Endothelial cell of umbilical vein (primary cell): ENCODE results near the gene SH3TC2. TPM values are rescaled to one million over a fixed set of nuclear protein-coding genes. Genes with fewer than 3 reads are reported as not detected.

Source experiments
- BruUV-seq: library from RNA; stranded (reverse); fragments of 400-500 nt; replicated peaks from 2 replicates; lab custom pipeline; 2021; lab: Mats Ljungman, UMichigan
- CTCF ChIA-PET: fragments of 300-600, 350-600 bp; sonication (Branson Sonifier 250); formaldehyde crosslinking; loops from one replicate; lab custom pipeline; 2021; ENCODE audit warnings: antibody characterized with exemption, inconsistent platforms; lab: Charles Lee
- POLR2A ChIA-PET: fragments of 300-600, 350-600 bp; sonication (Branson Sonifier 250); formaldehyde crosslinking; loops from one replicate; lab custom pipeline; 2021; ENCODE audit warnings: antibody characterized with exemption, inconsistent platforms; lab: Charles Lee
- DNase-seq: peaks from one replicate; pipeline ENCODE4 v3.0.0-alpha.2; 2011; ENCODE audit warnings: low read depth, low spot score
- FAIRE-seq: peaks from 2 replicates; lab custom pipeline; 2011; peaks lifted over from hg19 to GRCh38; lab: Jason Lieb, UNC
- H2AFZ ChIP-seq: 2 replicates; pipeline ENCODE4 v1.6.0; 2012; ENCODE audit warnings: low read depth, low read length, control low read depth, inconsistent platforms
- H3K27ac ChIP-seq: 2 replicates; pipeline ENCODE4 v1.5.1; 2011; ENCODE audit warnings: low read depth, mild to moderate bottlenecking, control low read depth, low read length, moderate library complexity; ENCODE audit not compliant: insufficient read depth
- H3K27me3 ChIP-seq, 2 experiments: 2 replicates each; pipeline versions ENCODE4 v1.6.0 to v1.6.1; 2011; ENCODE audit warnings: low read length in 2 of 2, mixed read lengths in 1 of 2; ENCODE audit not compliant: control insufficient read depth in 2 of 2, insufficient read depth in 2 of 2
- H3K36me3 ChIP-seq, 2 experiments: 2 replicates in 1 of 2; 3 replicates in 1 of 2; pipeline ENCODE4 v1.5.1; 2011; ENCODE audit warnings: low read length in 2 of 2, mild to moderate bottlenecking in 1 of 2, moderate library complexity in 1 of 2; ENCODE audit not compliant: control insufficient read depth in 2 of 2, insufficient read depth in 2 of 2; ENCODE audit errors: extremely low read depth in 1 of 2
- H3K4me1 ChIP-seq: 3 replicates; pipeline ENCODE4 v1.5.1; 2011; ENCODE audit warnings: mild to moderate bottlenecking, low read length; ENCODE audit not compliant: control insufficient read depth, insufficient read depth; ENCODE audit errors: extremely low read depth
- H3K4me2 ChIP-seq: 2 replicates; pipeline ENCODE4 v1.6.1; 2011; ENCODE audit warnings: low read length, control low read depth, mixed read lengths; ENCODE audit not compliant: insufficient read depth
- H3K4me3 ChIP-seq, 3 experiments: fragments of 200-600 bp in 1 of 3; sonication (generic), shearing (Covaris generic) in 1 of 3; replicated peaks in 1 of 3; 2 replicates each; pipeline ENCODE4 v1.5.1; 2011 to 2016; ENCODE audit warnings: control low read depth in 3 of 3, low read length in 3 of 3, mild to moderate bottlenecking in 2 of 3, inconsistent platforms in 1 of 3, low read depth in 1 of 3, moderate library complexity in 1 of 3; ENCODE audit not compliant: insufficient read depth in 1 of 3
- H3K79me2 ChIP-seq: 2 replicates; pipeline ENCODE4 v1.6.0; 2012; ENCODE audit warnings: low read length, inconsistent platforms; ENCODE audit not compliant: control insufficient read depth, insufficient read depth
- H3K9ac ChIP-seq: replicated peaks from 2 replicates; pipeline ENCODE3; 2011; ENCODE audit warnings: low read length, control low read depth; ENCODE audit not compliant: insufficient read depth; ENCODE audit errors: extremely low read depth
- H3K9me1 ChIP-seq: replicated peaks from 3 replicates; pipeline ENCODE4 v1.6.0; 2011; ENCODE audit warnings: mild to moderate bottlenecking, low read length; ENCODE audit not compliant: control insufficient read depth, insufficient read depth; ENCODE audit errors: extremely low read depth
- H3K9me3 ChIP-seq: replicated peaks from 2 replicates; pipeline ENCODE4 v1.5.1; 2012; ENCODE audit warnings: low read length, inconsistent platforms; ENCODE audit not compliant: control insufficient read depth, insufficient read depth
- H4K20me1 ChIP-seq: replicated peaks from 2 replicates; pipeline ENCODE3; 2011; ENCODE audit warnings: mild to moderate bottlenecking, low read length; ENCODE audit not compliant: control insufficient read depth, insufficient read depth; ENCODE audit errors: extremely low read depth
- EZH2 ChIP-seq: IDR thresholded peaks from 2 replicates; pipeline ENCODE4 v1.6.1; 2012; ENCODE audit warnings: borderline replicate concordance, low read depth, mild to moderate bottlenecking, moderate library complexity, low read length, inconsistent platforms; ENCODE audit not compliant: severe bottlenecking
- FOS ChIP-seq: IDR thresholded peaks from 2 replicates; pipeline ENCODE4 v1.6.1; 2011; ENCODE audit warnings: mild to moderate bottlenecking, low read length, moderate library complexity, borderline replicate concordance; ENCODE audit not compliant: insufficient read depth
- GATA2 ChIP-seq: IDR thresholded peaks from 2 replicates; pipeline ENCODE4 v1.7.0; 2011; ENCODE audit warnings: low read depth, mild to moderate bottlenecking, moderate library complexity, mixed read lengths, low read length; ENCODE audit not compliant: insufficient read length, insufficient read depth
- JUN ChIP-seq: IDR thresholded peaks from 2 replicates; pipeline ENCODE4 v1.6.1; 2011; ENCODE audit warnings: borderline replicate concordance, low read depth; ENCODE audit not compliant: insufficient read length, insufficient read depth
- MYC ChIP-seq: IDR thresholded peaks from one replicate; pipeline ENCODE4 v1.6.1; 2011; ENCODE audit warnings: mild to moderate bottlenecking, low read depth, low read length
- POLR2A ChIP-seq: IDR thresholded peaks from 2 replicates; pipeline ENCODE4 v1.6.1; 2012; ENCODE audit warnings: low read depth, mild to moderate bottlenecking, control low read depth, low read length
- POLR2AphosphoS5 ChIP-seq: IDR thresholded peaks from 2 replicates; pipeline ENCODE4 v1.6.1; 2012; ENCODE audit warnings: low read depth, mild to moderate bottlenecking, control low read depth, low read length, moderate library complexity; ENCODE audit not compliant: insufficient read depth
- dilution Hi-C: fragments of 300-500 bp; cut with MboI; formaldehyde crosslinking; loops from one replicate; pipeline ENCODE4 v1.15.0; 2019; ENCODE audit warnings: low sequenced_read_pairs; ENCODE audit not compliant: extremely low pct_ligation_motif_present
- intact Hi-C: fragments of 100-400 bp; cut with micrococcal nuclease; formaldehyde crosslinking; loops from one replicate; pipeline ENCODE4 v1.10.0; 2022
- polyA plus RNA-seq, 4 experiments: library from polyadenylated mRNA; depleted of rRNA in 3 of 4; stranded (reverse) in 3 of 4; unstranded in 1 of 4; fragments of >200 nt; gene quantifications; 2 replicates each; pipeline versions ENCODE4 v1.2.1 to v1.2.3, GENCODE V29; 2011 to 2012; ENCODE audit warnings: missing spikeins in 1 of 4
- total RNA-seq: library from RNA; stranded (reverse); gene quantifications from 2 replicates; pipeline ENCODE4 v1.2.3, GENCODE V29; 2021
- TF ChIP-seq, protein P1 (sequence below): IDR thresholded peaks from 2 replicates; pipeline ENCODE4 v1.6.1; 2011; ENCODE audit not compliant: insufficient read depth, insufficient read length
- TF ChIP-seq, protein P2 (sequence below), 2 donors: IDR thresholded peaks; 1 replicate in 1 of 2; 2 replicates in 1 of 2; pipeline ENCODE4 v1.5.1; 2011; ENCODE audit warnings: low read length in 2 of 2, mild to moderate bottlenecking in 2 of 2, moderate library complexity in 2 of 2, control low read depth in 1 of 2, inconsistent platforms in 1 of 2, low read depth in 1 of 2; ENCODE audit not compliant: insufficient read depth in 1 of 2; ENCODE audit errors: extremely low read depth in 1 of 2

The SH3TC2 gene
- total and polyA plus RNA-seq, 2 donors (not counting 3 experiments of a cell fraction or from before 2014, with no cell fraction given) = 0.91 to 4.3 TPM

GRCh38 chr5:149028984-149029383 is 33.9 kb downstream of the SH3TC2 start:
- no TSS peak for BruUV-seq
- H2AFZ ChIP-seq = no peak overlapping the region
- CTCF ChIA-PET = interaction anchor here (1.2 to 2.7 kb wide), 4 partner anchors 9 to 295 kb away, joined by 3 to 14 read pairs (median 4); no protein-coding TSS in a partner anchor
- TF ChIP-seq, protein P1, sequence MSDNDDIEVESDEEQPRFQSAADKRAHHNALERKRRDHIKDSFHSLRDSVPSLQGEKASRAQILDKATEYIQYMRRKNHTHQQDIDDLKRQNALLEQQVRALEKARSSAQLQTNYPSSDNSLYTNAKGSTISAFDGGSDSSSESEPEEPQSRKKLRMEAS = peak; percentile 55
- peak; percentile 58 for TF ChIP-seq FOS
- peak; percentile 70 for TF ChIP-seq MYC
- TF ChIP-seq JUN = no peak
- no peaks in the 10 kb centered on the region for H3K9me1 ChIP-seq
- dilution Hi-C loops = no loop called here
- no peak overlapping the region for H3K4me2 ChIP-seq
- peaks cover 4% of the 10 kb centered on the region for H3K4me1 ChIP-seq
- no peaks in the 10 kb centered on the region for H3K9me3 ChIP-seq
- no peak overlapping the region for H3K9ac ChIP-seq
- H3K27ac ChIP-seq = no peak overlapping the region
- FAIRE-seq (peak; percentile 55), DNase-seq (peak; percentile 13)
- no peak overlapping the region for H3K4me3 ChIP-seq
- no peaks in the 10 kb centered on the region for H3K79me2 ChIP-seq
- H3K36me3 ChIP-seq = no peaks in the 10 kb centered on the region
- intact Hi-C loops = no loop called here
- H4K20me1 ChIP-seq = no peaks in the 10 kb centered on the region
- POLR2A ChIA-PET = no interaction called here
- H3K27me3 ChIP-seq = no peaks in the 10 kb centered on the region

DNA sequence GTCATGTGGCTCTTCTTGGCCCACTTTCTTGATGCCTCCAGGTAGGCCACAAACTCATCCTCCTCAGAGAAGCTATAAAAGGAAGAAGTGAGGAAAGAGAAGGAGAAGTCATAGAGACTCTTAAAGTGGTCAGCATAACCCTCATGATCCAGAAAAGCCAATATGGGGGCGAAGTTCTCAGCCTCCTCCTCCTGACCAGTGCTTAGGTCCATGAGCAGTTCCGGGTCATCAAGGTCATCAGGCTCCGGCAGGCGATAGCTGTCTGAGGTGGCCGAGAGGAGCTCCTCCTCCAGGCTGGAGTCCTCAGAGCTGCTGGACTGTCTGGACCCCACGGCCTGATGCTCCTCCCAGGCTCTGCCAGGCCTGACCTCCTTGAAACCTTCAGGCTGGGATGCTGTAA is 34.7 kb downstream of the SH3TC2 start:
- Histone ChIP-seq H3K4me2 (no peak overlapping the region), H2AFZ (no peak overlapping the region), H3K4me3 (no peak overlapping the region), H3K36me3 (no peaks in the 10 kb centered on the region), H3K9ac (no peak overlapping the region), H3K27me3 (no peaks in the 10 kb centered on the region), H3K4me1 (peaks cover 6% of the 10 kb centered on the region), H3K27ac (no peak overlapping the region), H3K9me3 (no peaks in the 10 kb centered on the region), H3K79me2 (no peaks in the 10 kb centered on the region), H3K9me1 (no peaks in the 10 kb centered on the region), H4K20me1 (no peaks in the 10 kb centered on the region)
- BruUV-seq = no TSS peak
- no peak for FAIRE-seq
- DNase-seq = no peak
- intact Hi-C loops (no loop called here), dilution Hi-C loops (no loop called here)
- POLR2A ChIA-PET = no interaction called here
- TF ChIP-seq EZH2 (no peak), JUN (no peak), POLR2AphosphoS5 (no peak), MYC (no peak), GATA2 (no peak), POLR2A (no peak), FOS (no peak)
- TF ChIP-seq, protein P2, sequence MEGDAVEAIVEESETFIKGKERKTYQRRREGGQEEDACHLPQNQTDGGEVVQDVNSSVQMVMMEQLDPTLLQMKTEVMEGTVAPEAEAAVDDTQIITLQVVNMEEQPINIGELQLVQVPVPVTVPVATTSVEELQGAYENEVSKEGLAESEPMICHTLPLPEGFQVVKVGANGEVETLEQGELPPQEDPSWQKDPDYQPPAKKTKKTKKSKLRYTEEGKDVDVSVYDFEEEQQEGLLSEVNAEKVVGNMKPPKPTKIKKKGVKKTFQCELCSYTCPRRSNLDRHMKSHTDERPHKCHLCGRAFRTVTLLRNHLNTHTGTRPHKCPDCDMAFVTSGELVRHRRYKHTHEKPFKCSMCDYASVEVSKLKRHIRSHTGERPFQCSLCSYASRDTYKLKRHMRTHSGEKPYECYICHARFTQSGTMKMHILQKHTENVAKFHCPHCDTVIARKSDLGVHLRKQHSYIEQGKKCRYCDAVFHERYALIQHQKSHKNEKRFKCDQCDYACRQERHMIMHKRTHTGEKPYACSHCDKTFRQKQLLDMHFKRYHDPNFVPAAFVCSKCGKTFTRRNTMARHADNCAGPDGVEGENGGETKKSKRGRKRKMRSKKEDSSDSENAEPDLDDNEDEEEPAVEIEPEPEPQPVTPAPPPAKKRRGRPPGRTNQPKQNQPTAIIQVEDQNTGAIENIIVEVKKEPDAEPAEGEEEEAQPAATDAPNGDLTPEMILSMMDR (IDR thresholded peaks at IDR 0.05; ENCODE audit: extremely low read depth in 1 of 2, insufficient read depth in 1 of 2, low read depth in 1 of 2, low read length in 2 of 2) = no peak
- TF ChIP-seq, protein P1 = no peak
- CTCF ChIA-PET = no interaction called here
